ENCODE measurements around the gene MEF2A.

Gene MEF2A

DNA sequence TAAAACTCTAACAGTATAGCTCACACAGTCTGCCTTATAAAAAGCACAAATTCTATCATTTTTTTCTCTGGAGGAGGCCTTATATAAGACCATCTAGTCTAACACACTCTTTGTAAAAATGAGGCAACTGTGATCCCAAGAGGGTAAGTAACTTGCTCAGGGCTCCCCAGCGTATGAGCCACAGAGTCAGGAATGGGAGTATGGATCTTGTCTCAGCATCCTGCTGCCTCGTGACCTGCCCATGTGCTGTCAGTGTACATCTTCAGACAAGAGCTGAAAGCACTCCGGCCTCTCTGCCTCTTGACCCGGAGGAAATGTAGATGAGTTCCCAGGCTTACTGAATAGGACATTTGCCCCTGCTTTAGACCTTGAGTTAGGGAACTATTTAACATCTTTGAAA lies 28.4 kb upstream of the MEF2A start:
- no peak for DNase-seq (ENCODE audit: low read depth)
- TF ChIP-seq, protein P1, sequence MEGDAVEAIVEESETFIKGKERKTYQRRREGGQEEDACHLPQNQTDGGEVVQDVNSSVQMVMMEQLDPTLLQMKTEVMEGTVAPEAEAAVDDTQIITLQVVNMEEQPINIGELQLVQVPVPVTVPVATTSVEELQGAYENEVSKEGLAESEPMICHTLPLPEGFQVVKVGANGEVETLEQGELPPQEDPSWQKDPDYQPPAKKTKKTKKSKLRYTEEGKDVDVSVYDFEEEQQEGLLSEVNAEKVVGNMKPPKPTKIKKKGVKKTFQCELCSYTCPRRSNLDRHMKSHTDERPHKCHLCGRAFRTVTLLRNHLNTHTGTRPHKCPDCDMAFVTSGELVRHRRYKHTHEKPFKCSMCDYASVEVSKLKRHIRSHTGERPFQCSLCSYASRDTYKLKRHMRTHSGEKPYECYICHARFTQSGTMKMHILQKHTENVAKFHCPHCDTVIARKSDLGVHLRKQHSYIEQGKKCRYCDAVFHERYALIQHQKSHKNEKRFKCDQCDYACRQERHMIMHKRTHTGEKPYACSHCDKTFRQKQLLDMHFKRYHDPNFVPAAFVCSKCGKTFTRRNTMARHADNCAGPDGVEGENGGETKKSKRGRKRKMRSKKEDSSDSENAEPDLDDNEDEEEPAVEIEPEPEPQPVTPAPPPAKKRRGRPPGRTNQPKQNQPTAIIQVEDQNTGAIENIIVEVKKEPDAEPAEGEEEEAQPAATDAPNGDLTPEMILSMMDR (IDR thresholded peaks at IDR 0.05; ENCODE audit: insufficient read depth, low read depth, low read length, missing control alignments) = no peak
- no peak overlapping the region for H3K4me3 ChIP-seq (ENCODE audit: low read depth, low read length)

- H3K4me3 ChIP-seq (ENCODE audit: low read depth, low read length) = no peak overlapping the region
- TF ChIP-seq, protein P1 (IDR thresholded peaks at IDR 0.05; ENCODE audit: insufficient read depth, low read depth, low read length, missing control alignments) = no peak
- no peak for DNase-seq (ENCODE audit: low read depth)
These were observed 27.5 kb upstream of the MEF2A start for GRCh38 chr15:99538261-99538660.

DNA sequence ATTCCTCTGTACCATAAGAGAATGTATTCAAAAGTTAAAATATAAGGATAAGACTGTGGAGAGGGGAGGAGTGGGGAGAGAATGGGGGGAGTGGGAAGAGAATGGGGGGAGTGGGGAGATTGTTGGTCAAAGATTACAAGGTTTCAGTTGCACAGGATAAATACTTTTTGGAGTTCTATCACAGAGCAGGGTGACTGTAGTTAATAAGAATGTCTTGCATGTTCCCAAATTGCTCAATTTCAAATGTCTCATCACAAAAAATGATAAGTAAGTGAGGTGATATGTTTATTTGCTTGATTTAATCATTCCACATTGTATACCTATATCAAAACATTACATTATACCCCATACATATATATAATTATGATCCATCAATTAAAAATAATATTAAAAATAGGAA lies 23.0 kb upstream of the MEF2A start:
- no peak for DNase-seq (ENCODE audit: low read depth)
- no peak overlapping the region for H3K4me3 ChIP-seq (ENCODE audit: low read depth, low read length)
- TF ChIP-seq, protein P1 (IDR thresholded peaks at IDR 0.05; ENCODE audit: insufficient read depth, low read depth, low read length, missing control alignments) = no peak

DNA sequence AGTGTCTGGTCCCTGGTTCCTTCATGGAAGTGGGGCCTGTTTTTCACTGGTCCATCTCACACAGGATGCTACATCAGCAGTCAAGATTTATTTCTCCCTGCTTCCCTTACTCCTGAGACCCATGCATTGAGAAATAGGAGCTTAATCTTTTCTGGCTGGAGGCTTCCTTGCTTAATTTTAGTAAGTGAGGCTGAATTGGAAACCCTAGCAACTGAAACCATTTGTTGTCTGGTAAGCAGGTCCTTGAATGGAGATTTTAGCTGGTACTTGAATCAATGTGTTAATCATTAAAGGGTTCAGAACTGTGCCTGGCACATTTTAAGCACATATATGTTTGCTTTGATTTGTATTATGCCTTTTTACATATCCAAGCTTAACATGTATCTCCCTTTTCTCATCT lies 20.2 kb upstream of the MEF2A start:
- DNase-seq (ENCODE audit: low read depth) = no peak
- TF ChIP-seq, protein P1 (IDR thresholded peaks at IDR 0.05; ENCODE audit: insufficient read depth, low read depth, low read length, missing control alignments) = no peak
- no peak overlapping the region for H3K4me3 ChIP-seq (ENCODE audit: low read depth, low read length)

DNA sequence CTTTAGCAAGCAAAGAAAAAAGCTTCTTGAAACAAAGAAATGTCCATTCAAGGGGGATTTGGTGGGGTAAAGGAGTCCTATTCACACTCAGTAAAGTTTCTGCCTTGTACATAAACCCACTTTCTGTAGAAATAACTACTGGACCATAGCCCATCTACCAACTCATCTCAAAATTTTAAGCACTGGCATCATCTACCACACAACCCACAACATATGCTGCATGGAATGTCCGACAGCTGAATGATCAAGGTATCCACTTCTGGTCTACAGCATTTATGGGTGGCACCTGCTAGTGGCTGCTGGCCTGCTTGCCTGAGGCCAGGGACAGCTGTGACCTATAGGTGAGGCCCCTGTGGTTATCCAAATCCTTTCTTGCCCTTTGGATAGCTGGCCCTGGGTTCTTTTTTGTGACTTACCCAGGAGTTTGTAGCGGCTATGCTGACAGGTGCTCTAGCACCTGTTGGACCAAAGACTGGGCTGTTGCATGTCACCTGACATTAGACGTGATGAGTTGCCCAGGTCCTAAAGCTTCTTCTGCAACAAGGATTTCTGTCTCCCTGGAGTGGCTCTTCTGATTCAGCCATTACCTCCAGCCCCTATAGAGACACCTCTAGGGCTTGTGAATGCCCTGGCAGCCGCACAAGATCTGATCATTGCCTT lies 19.2 kb upstream of the MEF2A start:
- H3K4me3 ChIP-seq (ENCODE audit: low read depth, low read length) = no peak overlapping the region
- TF ChIP-seq, protein P1 (IDR thresholded peaks at IDR 0.05; ENCODE audit: insufficient read depth, low read depth, low read length, missing control alignments) = no peak
- no peak for DNase-seq (ENCODE audit: low read depth)

DNA sequence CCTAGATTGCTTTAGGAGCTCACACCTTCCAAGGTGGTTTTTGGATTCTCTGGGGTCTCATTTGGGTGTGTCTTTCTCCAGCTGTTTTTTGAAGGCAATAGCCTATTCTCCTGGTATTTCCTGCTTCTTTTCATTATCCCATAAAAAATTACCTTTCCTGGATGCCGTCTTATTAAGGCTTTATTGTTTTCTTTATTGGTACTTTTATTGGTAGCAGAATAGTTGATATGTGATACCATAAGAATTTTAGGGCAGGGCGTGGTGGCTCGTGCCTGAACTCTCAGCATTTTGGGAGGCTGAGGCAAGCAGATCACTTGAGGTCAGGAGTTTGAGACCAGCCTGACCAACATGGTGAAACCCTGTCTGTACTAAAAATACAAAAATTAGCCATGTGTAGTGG lies 18.3 kb upstream of the MEF2A start:
- TF ChIP-seq, protein P1 (IDR thresholded peaks at IDR 0.05; ENCODE audit: insufficient read depth, low read depth, low read length, missing control alignments) = no peak
- no peak for DNase-seq (ENCODE audit: low read depth)
- no peak overlapping the region for H3K4me3 ChIP-seq (ENCODE audit: low read depth, low read length)

DNA sequence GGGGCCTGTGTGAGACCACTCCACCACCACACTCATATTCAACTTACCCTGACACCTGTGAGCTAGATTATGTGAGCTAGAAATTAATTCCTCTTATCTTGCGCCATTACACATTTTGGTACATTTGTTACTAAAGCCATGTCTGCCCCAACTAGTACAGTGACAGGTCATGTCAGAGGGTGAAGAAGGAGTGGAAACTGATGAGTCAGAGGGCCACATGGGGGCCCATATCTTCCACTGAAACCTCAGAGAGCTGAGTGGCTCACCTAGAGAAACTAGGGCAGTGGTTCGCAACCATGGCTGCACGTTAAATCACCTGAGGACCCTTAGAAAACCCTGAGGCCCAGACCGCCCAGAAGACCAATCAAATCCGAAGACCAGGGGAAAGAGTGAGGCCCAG lies 15.7 kb upstream of the MEF2A start:
- TF ChIP-seq, protein P1 (IDR thresholded peaks at IDR 0.05; ENCODE audit: insufficient read depth, low read depth, low read length, missing control alignments) = no peak
- DNase-seq (ENCODE audit: low read depth) = no peak
- H3K4me3 ChIP-seq (ENCODE audit: low read depth, low read length) = no peak overlapping the region

Data from GM12865 (cell line).